GF-D8 (cell line): ENCODE measurements around the gene TMEM33.

Experiments
- DNase-seq: peaks from one replicate; lab custom pipeline; 2025; lab: John Stamatoyannopoulos, UW

The TMEM33 gene

DNA sequence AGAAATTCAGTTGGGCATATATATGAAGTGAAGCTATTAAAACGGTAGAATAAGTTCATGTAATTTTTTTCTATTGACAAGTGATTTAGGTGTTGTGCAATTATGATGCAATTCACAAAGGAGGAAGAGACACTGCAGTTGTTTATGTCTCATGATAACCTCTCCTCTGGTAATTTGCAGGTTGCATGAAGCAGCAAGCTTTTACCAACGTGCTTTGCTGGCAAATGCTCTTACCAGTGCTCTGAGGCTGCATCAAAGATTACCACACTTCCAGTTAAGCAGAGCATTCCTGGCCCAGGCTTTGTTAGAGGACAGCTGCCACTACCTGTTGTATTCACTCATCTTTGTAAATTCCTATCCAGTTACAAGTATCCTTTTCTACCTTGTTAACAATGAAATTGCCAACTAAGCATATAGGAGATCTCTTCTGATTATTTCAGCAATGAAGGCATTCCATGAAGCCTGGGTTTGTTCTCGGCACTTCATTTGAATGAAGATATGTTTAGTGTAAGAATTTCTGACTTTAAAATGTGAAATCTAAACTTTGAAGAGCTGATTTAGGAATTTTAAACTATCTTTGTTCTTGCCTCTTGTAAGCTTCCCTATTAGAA lies 3.9 kb downstream of the TMEM33 start:
- DNase-seq, result peak; percentile 63

DNA sequence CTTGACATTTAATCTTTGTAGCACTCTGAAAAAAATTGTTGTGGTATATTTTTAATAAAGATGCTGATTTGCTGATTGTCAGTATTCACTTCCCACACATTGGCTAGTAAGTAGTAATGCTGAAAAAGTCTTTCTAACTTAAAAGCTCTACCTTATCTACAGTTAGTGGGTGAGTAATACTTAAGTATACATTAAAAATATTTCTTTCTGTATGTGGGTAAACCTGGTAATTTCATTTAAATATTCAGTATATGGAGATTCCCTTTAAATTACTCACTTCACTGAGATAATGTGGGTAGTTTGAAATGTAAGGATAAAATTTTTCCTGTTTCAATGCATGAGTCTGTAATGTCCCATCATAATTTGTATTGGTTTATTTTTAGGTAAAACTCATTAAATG lies 5.6 kb downstream of the TMEM33 start:
- DNase-seq, result no peak

DNA sequence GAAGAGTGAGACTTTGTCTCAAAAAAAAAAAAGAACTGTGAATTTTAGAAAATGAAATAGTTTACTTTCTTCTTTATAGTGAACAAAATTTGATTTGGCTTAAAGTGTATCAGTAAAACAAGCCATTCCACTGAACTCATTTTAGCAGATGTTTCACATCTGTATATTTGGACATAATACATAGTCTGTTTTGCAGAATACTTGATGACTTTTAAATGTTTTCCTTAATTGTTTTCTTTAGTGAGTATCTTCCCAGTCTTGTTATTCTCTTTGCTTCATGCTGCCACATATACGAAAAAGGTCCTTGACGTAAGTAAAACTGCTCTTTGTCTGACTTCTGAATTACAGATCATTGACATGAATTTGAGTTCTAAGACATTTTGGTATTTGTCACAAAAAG lies 8.3 kb downstream of the TMEM33 start:
- no peak for DNase-seq

DNA sequence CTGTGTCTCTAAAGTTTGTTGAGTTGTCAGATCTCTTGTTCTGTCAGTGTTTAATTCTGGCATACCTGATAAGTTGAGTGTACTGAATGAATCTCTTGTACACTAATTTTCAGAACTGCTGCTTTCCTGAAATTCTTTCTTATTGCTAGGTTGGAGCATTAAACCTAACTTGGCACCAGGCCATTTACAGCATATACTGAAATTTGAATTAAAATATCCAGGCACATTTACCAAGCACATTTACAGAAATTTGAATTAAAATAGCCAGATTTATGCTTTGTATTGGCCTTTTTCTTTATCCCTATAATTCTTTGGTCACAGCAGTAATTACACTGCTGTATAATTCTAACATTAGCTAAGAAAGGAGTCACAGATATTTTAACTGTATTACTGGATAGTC lies 8.9 kb downstream of the TMEM33 start:
- no peak for DNase-seq

DNA sequence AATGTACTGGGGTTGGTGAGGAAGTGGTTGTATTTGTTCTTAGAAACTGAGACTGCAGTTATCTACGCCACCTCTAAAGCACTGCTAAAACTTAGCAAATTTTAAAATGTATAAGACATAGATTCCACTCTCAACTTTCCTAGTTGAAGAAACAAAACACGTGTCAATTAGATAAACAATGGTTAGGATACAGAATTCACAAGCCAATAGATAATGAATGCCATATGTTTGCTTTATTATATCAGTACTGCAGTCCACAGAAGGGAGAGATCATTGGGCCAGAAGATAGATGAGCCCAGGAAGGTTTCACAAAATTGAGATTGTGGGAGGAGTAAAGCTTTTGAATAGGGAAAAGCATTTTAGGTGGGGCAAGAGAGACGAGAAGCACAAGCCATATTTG lies 14.3 kb downstream of the TMEM33 start:
- no peak for DNase-seq

DNA sequence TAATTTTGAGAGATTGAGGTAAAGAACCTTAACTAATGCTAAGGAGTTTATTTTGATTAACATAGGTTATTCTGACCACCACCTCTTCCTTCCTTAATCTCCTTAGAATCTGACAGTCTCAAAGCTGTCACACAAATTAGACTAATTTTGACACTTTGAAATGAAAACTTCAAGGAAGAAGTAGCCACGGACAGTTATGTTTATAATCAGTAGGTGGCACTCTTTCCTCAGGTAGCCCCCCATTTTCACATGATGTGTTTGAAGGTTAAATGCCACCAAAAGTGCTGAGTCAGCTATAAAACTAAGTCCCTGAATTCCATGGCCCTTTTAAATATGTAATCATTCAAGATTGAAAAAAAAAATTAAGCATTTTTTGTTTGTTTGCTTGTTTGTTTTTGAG lies 22.4 kb downstream of the TMEM33 start:
- peak; percentile 10 for DNase-seq

DNA sequence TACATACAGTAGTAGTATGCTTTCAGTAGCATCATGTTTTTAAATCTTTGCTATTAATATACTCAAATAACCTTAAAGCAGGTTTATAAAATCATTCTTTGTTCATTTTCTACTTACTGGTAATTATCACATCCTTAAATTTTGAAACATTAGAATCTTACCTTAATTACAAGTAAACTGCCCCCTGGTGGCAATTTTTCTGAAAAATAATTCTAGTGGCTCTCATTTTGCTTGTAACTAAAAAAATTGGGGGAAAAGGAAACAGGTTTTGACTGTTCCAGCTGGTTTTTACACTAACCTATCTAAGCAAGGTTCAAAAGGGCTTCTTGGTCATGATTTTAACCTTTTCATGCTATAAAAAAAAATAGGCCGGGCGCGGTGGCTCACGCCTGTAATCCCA lies 27.9 kb downstream of the TMEM33 start:
- no peak for DNase-seq

DNA sequence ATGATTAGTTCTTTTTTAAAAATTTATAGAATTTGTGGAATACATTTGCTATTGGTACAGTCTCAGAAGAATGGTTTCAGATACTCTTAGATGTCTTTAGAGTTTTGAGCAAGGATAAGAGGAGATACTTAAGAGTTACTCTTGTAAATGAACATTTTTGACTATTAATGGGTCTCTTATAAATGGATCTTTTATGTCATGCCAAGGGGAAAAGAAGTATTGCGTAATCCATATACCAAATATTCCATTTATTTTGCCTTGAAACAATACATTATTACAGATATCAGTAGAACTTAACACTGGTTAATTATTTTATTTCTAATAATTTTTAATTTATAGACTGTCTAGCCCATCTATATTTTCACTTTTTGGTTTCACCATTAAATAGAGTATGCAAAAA lies 29.2 kb downstream of the TMEM33 start:
- no peak for DNase-seq

DNA sequence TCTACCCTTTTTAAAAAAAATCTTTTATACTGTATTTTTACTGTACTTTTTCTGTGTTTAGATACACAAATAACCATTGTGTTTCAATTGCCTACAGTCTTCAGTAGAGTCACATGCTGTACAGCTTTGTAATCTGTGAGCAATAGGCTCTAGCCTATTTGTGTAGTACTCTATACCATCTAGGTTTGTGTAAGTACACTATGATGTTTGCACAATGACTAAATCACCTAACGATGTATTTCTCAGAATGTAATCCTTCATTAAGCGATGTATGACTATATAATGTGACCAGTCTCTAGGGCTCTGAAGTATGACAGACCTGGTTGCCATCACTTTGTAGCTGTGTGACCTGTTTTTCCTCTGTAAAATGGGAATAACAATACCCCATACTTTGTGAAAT lies 32.2 kb downstream of the TMEM33 start:
- DNase-seq, result no peak

DNA sequence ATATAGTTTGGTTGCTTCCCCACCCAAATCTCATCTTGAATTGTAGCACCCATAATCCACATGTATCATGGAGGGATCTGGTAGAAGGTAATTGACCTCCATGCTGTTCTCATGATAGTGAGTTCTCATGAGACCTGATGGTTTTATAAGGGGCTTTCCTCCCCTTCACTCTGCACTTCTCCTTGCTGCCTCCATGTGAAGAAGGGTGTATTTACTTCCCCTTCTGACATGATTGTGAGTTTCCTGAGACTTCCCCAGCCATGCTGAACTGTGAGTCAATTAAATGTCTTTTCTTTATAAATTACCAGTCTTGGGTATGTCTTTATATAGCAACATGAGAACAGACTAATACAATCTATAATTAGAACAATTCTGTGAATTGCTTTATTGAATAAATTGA lies 34.4 kb downstream of the TMEM33 start:
- DNase-seq, result no peak

DNA sequence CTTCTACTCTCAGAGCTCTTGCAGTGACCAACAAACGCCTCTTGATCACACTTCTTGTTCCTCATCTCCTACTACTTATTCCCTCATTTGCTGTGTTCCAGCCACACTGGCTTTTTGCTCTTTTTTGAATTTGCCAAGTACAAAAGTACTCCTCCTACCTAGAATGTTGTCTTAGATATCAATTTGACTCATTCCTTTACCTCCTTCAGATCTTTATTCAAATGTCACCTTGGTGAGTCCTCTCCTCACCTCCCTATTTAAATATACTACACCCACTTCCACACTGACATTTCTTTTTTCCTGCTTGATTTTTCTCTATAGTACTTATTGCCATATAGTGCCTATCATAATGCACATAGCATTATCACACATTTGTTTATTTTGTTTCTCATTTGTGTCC lies 40.1 kb downstream of the TMEM33 start:
- DNase-seq, result no peak

DNA sequence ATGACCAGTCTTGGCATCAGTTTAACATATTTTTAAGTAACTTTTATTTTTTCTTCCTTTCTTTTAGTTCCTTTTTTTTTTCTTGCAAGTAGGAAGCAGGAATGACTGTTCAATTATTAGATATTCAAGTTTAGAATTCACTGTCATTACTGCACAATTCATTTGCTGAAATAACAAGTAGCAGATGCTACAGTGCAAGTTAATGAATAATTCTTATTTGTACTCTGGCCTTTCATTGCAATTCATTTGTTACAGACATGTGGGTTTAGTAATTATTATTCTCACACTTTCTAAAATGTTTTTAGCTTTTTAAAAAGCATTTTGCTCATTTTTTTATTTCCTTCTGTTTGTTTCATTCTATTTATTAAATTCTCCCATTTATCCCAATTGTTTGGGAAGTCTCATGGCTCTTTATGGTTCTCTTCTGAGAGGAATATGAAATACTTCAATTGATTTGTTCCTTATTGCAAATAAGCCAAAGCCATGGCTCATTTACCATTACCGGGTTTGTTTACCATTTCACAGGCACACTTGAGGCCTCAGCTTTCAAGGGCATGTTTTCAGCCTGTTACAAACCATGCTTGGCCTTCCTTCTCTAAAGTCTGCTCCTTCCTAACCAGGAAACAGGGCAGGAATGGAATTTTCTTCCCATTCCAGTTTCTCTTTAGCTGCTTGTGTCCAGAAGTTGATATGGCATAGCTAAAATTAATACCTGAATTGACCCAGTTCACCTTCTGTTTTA lies 41.7 kb downstream of the TMEM33 start:
- DNase-seq, result no peak

DNA sequence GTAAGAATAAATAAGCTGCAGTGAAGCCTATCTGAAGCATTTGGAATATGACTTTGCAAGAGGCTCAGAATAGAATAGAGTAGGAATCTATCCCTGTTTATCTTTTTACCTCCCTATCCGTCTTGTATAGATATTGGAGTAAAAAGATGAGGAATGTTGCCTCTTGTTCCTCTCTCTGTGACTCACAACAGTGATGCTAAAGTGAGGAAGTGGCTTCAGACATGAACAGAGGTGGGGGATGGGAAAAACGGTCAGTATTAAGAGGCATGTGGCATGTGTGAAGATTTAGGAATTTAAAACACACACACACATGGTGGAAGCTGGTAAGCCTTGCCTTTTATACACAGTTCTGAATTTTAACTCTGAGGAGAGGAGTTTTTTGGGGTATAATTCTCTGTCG lies 42.5 kb downstream of the TMEM33 start:
- DNase-seq, result no peak

DNA sequence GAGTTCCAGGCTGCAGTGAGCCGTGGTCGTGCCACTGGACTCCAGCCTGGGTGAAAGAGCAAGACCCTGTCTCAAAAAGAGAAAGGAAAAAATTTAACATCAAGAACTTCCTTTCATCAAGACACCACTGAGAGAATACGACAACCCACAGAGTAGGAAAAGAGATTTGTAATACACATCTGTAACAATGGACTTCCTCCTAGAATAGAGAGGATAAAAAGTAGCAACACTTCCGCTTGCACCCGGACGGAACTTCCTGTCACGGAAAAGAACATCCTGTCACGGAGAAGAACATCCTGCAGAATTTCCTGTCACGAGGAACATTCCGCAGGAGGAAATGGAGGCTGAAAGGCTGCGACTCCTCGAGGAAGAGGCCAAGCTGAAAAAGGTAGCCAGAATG lies 46.2 kb downstream of the TMEM33 start, which contains the start of gene DCAF4L1:
Gene DCAF4L1 (plus strand): TSS at position 301 of the 400 bp plus-strand sequence. CDS start 37 bp downstream, at position 338.
- DNase-seq, result no peak

DNA sequence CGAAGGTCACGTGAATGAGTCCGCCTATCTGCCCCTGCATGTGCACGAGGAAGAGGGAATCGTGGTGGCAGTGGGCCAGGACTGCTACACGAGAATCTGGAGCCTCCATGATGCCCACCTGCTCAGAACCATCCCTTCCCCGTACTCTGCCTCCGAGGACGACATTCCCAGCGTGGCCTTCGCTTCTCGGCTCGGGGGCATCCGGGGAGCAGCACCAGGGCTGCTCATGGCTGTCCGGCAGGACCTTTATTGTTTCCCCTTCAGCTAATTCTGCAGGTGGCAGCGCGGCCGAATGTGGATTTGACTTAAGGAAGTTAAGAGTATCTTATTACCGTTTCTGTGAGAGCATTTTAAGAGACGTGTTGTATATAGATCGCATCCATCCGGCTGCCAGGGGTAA lies 47.5 kb downstream of the TMEM33 start:
- no peak for DNase-seq

DNA sequence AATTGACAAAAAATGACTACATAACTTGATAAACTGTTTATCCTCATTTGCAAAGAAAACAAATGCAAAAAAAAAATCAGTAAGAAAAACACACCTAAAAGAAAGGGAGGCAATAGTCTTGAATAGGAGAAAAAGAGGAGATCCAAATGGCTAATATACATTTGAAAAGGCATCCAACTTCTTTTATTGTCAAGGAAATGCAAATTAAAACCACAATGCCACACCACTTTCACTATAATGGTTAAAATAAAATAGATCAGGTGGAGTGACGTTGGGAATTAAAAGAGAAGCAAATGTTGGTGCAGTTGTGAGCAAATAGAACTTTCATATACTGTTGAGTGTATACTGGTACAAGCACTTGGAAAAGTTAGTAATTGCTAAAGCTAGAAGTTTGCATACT lies 49.9 kb downstream of the TMEM33 start:
- DNase-seq, result no peak

DNA sequence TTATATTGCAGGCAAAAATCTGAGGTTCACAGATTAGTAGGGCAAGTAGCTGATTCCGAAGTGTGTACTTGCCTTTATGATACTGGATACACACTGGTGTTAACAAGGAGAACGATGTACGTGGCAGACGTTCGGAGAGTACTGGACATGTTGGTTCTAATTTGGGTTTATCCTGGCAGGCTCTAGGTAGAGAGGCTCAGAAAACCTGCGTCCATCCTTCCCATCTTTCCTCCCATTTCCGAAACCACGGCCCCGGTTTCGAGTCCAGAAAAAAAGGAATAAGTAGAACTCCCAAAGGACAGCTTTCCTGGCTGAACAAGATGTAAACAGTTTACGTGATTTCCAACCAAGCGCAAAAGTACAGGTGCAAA lies 54.8 kb downstream of the TMEM33 start:
- no peak for DNase-seq

DNA sequence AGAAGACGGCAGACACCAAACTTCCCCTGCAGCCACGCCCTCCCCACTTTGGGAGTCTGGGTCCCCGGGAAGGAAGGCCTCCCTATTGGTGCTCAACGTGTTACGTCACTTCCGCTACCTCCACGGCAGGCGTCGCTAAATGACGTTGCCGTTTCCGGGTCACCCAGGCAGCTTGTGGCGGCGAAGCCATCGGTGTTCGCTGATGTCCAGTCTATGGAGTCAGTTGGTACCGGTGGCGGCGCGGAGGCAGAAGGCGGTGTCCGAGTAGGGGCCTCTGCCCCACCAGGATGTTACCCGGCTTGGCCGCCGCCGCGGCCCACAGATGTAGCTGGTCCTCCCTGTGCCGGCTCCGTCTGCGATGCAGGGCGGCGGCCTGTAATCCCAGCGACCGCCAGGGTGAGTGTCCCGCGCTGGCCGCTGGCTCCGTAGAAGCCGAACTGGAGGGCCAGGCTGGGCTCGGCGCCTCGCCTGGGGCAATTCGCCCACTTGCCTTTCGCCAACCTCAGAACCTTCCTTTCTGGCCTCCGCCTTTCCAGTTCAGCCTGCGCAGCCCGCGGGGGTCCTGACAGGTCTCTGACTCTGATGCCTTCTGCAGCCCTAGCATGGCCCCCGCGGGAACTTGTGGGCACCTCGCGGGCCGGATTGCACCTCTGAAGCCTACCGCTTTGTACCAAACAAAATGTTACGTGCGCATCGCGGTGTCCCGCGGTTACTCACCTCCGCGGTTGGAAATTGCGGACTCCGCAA lies 55.3 kb downstream of the TMEM33 start, which contains the start of gene SLC30A9:
Gene SLC30A9 (plus strand): TSS at position 166 of the 747 bp plus-strand sequence. CDS start 122 bp downstream, at position 288.
- peak; percentile 77 for DNase-seq

DNA sequence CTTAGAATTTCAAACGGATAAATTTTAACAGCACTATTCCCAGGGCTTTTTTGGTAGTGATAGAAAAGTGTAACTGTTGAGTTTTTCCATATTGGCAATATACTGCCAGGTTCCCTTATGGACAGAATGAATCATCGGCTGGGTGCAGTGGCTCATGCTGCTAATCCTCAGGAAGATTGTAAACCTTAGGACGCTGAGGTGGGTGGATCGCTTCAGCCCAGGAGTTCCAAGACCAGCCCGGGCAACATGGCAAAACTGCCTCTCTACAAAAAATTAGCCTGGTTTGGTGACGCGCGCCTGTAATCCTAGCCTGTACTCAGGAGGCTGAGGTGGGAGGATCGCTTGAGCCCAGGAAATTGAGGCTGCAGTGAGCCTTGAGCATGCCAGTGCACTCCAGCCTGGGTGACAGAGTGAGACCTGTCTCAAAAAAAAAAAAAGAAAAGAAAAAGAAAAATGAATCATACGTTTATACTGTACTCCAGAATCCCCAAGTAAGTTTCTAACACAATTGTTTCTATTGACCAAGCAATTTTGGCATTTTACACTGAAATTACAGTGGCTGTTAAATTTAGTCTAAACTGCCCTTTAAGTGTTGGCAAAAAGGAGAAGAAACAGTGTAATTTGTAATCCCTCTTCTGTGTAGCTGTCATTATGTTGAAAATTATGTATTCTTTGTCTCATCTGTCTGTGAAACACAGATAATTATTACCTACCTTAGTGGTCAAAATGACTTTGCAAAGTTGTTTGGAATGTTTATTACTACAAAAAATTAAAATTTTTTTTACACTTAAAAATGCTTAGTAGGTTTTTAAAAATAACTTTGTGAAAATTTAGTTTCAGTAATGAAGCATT lies 56.9 kb downstream of the TMEM33 start:
- no peak for DNase-seq

DNA sequence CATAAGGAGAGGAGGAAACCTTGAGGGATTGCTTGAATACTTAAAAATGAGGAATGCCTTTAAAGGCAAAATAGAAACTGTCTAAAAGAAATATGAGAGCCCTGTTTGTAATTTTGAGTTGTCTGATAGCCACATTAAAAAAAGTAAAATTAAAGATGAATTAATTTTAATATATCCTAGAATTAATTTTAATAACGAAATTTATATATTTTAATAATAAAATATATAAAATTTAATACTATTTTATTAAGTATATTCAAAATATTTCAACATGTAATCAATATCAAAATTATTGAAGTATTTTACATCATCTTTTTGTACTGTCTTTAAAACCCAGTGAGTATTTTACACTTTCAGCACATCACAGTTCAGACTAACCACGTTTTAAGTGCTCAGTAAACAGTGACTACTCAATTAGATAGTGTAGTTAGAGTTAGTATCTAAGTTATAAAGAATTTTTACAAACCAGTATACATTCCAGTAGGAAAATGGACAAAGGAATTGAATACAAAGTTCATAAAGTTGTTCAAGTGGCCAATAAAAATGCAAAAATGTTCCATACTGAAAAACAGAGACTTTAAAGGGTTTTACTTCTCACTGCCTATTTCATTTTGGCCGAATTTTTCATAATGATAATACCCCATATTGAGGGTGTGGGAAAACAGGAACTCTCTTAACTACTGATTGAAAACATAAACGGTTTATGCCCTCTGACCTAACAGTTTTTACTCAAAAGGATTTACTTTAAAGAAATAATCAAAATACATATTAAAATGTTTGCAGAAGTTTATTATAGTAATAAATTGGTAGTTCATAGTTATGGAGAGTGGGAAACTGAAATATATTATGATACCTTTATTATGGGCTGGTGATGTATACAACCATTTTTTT lies 58.0 kb downstream of the TMEM33 start:
- no peak for DNase-seq

DNA sequence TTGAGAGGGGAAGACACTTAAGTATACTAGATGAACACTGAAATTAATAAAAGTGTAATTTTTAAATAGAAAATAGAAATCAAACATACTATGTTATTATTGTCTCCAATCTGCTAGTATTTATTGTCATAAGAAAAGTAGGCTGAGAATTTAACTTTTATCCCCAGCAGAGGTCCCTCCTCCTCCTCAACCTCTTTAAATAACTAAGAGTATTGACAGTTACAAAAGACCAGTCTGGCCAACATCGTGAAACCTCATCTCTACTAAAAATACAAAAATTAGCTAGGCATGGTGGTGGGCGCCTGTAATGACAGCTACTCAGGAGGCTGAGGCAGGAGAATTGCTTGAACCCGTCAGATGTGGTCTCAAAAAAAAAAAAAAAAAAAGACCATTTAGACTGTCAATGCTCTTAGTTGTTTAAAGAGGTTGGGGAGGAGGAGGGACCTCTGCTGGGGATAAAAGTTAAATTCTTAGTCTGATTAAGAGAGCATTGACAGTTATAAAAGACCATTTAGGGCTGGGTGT lies 59.3 kb downstream of the TMEM33 start:
- DNase-seq, result no peak
